Eye (tissue), 1 donor: Measurements from ENCODE around the gene SPDYE16.
A peak's percentile ranks its signal among the peaks of the same experiment; 100 is the strongest.
"Not testable (repeated sequence)": the region's sequence is repeated elsewhere in the genome, so short reads cannot be mapped to it uniquely, and the experiment has no call there.

Source experiments
- DNase-seq: peaks from one replicate; pipeline ENCODE4 v3.0.0-alpha.2; 2015

SPDYE16 gene

DNA sequence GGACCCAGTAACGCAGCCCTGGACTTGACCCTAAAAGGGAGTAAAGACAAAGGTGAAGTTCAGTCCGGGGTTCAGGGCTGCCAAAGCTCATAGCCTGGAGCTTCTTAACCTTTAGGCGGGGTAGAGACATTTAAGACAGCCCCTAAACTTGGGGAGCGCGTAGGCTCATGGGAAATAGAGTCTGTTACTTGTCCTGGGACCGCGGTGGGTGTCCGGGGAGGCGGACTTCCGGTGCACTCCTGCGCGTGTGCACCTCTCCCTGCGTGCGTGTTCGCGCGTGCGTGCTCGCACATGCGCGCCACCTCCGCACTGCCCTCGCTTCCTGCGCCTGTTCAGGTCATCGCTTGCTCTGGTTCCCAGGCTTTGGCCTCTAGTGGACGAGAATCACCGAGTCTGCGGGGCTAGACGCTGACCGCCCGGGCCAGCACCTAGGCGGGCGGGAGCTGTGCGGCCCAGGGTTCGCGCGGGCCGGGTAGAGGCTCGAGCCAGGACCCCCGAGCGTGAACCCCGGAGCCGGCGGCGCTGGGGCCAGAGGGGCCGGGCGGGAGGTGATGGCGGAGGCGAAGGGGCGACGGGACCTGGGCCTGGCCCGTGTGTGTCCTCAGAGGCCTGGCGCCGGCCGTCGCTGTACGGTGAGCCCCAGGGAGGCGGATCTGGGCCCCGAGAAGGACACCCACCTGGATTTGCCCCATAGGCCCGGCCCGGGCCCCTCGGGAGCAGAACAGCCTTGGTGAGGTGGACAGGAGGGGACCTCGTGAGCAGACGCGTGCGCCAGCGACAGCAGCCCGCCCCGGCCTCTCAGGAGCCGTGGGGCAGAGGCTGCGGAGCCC lies 6.1 kb upstream of the SPDYE16 start:
- DNase-seq: peak; percentile 95

DNA sequence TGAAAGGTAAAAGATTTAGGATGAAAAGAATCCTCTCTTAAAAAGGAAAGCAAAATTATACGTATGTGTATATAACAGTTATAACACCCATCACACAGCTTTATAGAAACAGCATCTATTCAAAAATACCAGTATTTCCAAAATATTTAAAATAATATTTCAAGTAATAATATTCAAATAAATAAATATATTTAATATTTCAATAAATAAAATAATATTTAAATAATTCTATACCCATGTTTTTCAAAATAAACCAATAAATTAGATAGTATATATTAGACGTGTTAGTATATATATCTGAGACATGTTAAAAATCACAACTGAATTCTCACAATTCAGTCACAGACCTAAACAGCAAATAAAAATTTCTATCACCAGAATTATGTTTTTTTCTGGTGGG lies 11.5 kb downstream of the SPDYE16 start:
- DNase-seq: not testable (repeated sequence)

DNA sequence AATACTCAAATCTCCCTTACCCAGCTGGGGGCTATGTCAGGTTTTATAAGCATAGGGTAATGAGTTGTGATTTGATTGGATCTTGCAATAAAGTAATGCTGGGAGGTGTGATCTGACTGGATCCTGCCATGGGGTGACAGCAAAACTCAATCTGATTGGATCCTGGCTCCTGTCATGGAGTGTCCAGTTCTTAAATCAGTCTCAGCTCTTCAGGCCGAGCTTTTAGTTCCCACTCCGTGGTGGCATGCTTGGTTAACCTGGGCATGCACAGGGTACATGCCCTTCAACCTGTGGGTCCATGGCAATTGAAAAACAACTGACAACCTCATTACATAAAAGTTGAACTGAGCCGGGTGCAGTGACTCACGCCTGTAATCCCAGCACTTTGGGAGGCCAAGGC lies 16.9 kb downstream of the SPDYE16 start:
- not testable (repeated sequence) for DNase-seq

DNA sequence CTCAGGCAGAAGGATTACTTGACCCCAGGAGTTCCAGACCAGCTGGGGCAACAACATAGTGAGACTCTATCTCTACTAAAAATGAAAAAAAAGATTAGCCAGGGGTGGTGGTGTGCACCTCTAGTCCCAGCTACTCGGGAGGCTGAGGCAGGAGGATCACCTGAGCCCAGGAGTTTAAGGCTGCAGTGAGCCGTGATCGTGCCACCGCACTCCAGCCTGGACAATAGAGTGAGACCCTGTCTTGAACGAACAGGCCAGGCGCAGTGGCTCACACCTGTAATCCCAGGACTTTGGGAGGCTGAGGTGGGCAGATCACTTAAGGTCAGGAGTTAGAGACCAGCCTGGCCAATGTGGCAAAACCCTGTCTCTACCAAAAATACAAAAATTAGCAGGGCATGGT lies 26.2 kb downstream of the SPDYE16 start:
- DNase-seq: not testable (repeated sequence)

- peak; percentile 54 for DNase-seq
These were observed 27.1 kb downstream of the SPDYE16 start for GRCh38 chr7:76515999-76516443.

DNA sequence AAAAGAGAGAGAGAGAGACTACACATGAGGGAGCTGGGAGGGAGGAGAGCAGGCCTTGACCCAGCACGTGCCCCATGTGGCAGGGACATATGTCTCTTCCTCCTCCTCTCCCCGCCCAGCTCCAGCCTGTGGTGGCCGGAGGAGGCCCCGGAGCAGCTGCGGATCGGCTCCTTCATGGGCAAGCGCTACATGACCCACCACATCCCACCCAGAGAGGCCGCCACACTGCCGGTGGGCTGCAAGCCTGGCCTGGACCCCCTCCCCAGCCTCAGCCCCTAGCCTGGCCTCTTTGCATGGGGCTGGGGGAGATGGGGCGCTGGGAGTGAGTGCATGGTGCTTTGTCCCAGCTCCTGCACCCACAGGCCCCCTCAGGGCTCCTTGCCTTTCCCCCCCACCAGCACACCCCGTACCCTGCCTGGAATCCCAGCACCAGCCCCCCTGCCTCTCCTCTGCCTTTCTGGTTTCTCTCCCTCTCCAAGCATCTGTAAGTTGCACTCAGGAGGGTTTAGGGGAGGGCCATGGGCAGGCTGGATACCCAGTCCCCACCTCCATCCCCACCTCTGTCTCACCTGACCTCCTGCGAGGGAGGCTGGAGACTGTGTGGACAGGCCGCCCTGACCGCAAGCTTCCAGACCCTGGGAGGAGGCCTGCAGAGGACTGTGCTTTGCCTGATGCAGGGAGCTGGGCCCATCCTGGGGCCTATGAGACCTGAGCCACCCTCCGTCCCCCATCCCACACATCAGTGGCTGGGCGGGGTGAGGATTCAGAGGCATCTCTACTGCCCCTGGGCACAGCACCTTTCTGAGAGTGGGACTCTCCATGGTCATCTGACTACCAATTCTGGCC lies 27.9 kb downstream of the SPDYE16 start:
- DNase-seq: peak; percentile 37

- no peak for DNase-seq
These were observed 29.0 kb downstream of the SPDYE16 start for GRCh38 chr7:76513817-76514799.

DNA sequence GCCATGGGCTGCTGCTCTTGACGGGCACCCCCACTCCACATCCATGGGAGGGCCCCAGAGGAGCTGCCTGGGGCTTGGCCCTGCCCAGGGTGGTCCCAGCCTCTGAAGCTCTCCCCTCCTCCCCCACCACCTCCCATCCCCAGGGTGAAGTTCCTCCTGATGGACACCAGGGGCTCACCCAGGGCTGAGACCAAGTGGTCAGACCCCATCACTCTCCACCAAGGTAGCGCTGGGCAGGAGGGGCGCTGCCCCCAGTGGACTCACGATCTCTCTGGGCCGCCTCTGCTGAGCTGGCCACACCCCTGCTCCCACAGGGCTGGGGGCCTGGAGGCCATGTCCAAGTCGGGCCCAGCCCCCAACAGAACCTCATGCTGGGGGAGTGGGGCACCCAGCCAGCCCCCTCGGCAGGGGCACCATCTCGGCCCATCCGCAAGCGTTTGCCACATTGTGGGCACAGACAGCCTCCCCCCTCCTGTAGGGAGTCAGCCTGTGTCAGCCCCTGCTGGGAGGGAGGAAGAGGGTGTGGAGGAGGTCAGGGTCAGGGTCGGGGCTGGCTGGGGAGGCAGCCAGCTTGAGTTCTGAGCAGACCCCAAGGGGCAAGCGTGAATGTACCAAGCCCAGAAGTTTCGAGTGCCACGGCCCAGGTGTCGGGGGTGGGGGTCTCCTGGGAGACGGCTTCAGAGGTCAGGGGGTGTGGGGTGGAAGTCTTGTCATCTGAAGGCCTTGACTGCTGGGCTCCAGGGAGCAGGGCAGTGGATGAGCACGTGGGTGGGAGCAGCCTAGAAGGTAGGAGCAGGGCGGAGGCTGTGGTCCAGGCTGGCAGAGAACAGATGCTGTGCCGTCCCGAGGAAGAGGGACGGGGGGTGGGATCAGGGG lies 29.9 kb downstream of the SPDYE16 start:
- DNase-seq: peak; percentile 37

GRCh38 chr7:76511911-76512885 lies 30.9 kb downstream of the SPDYE16 start:
- DNase-seq: not testable (repeated sequence)

- DNase-seq: not testable (repeated sequence)
These were observed 31.7 kb downstream of the SPDYE16 start for GRCh38 chr7:76511200-76511910.

DNA sequence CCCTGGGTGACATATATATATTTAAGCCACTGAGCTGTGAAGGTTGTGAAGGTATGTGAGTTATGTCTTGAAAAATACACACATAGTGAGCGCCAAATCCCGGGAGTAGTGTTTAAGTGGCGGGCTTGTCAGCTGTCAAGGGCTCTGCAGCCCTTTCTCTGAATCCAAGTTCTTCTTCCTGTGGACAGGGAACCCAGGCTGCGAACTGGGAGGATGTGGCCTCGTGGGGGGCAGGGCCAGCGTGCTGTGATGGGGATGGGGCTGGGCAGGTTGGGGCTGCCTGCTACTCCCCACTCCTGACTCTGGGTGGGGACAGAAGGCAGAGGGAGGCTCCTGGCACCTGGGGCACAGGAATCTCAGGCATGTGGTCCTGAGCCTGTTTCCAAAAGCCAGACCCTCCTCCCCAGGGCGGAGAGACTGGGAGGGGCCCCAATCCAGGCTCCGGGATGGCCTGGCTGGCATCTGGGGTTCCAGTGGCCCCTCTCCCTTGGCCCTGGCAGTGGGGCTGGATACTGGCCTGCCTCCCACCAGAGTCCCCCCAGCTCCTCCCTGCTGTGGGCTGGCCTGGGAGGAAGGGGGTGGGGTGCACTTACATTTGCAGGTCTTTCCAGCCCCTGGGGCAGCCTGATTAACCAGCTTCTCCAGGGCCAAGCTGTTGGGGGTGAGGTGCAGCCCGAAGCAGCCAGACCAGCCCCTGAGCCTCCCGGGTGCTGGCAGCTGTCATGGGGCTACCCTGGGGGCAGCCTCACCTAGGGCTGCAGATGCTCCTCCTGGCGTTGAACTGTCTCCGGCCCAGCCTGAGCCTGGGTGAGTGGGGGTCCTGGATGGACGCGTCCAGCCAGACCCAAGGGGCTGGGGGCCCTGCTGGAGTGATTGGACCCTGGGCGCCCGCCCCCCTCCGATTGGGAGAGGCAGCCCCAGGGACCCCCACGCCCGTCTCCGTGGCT lies 32.9 kb downstream of the SPDYE16 start, which contains the start of gene UPK3B:
Gene UPK3B, plus strand, starts transcription at position 622 of the 947 bp plus-strand sequence. Its CDS starts 101 bp downstream, at position 723.
- peak; percentile 47 for DNase-seq

GRCh38 chr7:76507723-76508406 lies 35.2 kb downstream of the SPDYE16 start:
- no peak for DNase-seq

DNA sequence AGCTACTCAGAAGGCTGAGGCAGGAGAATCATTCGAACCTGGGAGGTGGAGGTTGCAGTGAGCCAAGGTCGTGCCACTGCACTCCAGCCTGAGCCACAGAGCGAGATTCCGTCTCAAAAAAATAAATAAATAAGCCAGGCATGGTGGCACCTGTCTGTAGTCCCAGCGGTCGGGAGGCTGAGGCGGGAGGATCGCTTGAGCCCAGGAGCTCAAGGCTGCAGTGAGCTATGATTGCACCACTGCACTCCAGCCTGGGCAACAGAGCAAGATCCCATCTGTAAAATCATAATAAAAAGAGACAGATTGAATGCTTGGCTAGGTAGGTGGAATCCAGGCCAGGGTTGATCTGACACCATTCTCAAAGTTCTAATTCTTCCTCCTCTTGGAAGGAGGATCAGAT lies 36.5 kb downstream of the SPDYE16 start:
- not testable (repeated sequence) for DNase-seq

- DNase-seq: no peak
These were observed 37.0 kb downstream of the SPDYE16 start for GRCh38 chr7:76506081-76506440.

DNA sequence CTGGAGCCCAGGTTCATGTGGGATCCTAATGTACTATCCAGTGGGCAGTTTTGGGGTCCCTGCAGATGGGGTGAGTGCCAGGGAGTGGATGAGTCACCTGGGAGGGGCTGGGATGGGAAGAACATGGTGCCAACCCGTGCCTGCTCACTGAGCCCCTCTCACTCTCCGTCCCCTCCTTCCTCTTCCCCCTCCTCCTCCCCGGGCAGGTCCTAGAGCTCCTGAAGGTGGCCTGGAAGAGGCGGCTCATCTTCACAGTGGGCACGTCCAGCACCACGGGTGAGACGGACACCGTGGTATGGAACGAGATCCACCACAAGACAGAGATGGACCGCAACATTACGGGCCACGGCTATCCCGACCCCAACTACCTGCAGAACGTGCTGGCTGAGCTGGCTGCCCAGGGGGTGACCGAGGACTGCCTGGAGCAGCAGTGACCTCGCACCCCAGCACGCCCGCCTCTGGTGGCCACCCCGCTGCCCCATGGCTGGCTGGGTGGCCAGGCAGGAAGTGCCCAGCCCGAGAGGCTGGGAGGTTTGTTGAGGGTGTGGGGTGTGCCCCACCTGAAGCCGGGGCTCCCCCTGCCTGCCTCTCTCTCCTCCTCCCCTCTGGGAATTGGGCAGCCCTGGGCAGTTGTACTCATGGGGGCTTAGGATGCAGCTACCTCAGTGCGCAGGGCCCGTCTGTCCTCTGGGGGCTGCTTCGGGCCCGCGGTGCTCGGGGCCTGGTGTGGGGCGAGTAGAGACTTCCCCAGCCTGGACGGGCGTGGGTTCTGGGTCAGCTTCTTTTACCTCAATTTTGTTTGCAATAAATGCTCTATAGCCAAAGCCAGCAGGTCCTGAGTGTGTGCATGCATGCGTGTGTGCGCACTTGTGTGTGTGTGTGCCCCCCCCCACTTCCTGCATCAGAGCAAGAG lies 37.7 kb downstream of the SPDYE16 start:
- no peak for DNase-seq
